Measurements from ENCODE around the gene AFF3. TPM values are rescaled to one million over a fixed set of nuclear protein-coding genes. Genes with fewer than 3 reads are reported as not detected.

Gene AFF3
- total and polyA plus RNA-seq, 2 experiments from 2014 or later: 7.3 to 7.8 TPM

- no peak for TF ChIP-seq CTCF (IDR thresholded peaks at IDR 0.05; ENCODE audit: poor library complexity)
- no peak for TF ChIP-seq EZH2 (IDR thresholded peaks at IDR 0.05; ENCODE audit: borderline replicate concordance)
- no peak for TF ChIP-seq EZH2phosphoT487 (IDR thresholded peaks at IDR 0.05; ENCODE audit: low read depth, severe bottlenecking, unreplicated experiment)
- Histone ChIP-seq H3K79me2 (no peaks in the 10 kb centered on the region), H2AFZ (no peak overlapping the region), H4K20me1 (ENCODE audit: insufficient read depth, poor library complexity, severe bottlenecking) (no peaks in the 10 kb centered on the region), H3K4me2 (no peak overlapping the region), H3K4me3 (no peak overlapping the region), H3K27ac (no peak overlapping the region), H3K36me3 (replicated peaks; ENCODE audit: insufficient read depth, low read depth) (no peaks in the 10 kb centered on the region), H3K4me1 (ENCODE audit: insufficient read depth) (peaks cover 3% of the 10 kb centered on the region), H3K27me3 (no peaks in the 10 kb centered on the region), H3K9me3 (ENCODE audit: low read depth) (no peaks in the 10 kb centered on the region), H3K9me2 (replicated peaks; ENCODE audit: insufficient read depth) (no peaks in the 10 kb centered on the region)
- no peak for DNase-seq (ENCODE audit: low spot score)
- 56% methylated on average over 4 of the region's 4 CpGs for WGBS (ENCODE audit: low lambda C conversion rate, missing lambda C conversion rate)
These were observed 503.6 kb downstream of the AFF3 start for GRCh38 chr2:99638791-99639190.

- Histone ChIP-seq H4K20me1 (ENCODE audit: insufficient read depth, poor library complexity, severe bottlenecking) (no peaks in the 10 kb centered on the region), H3K4me1 (ENCODE audit: insufficient read depth) (peaks cover 3% of the 10 kb centered on the region), H3K4me3 (no peak overlapping the region), H3K4me2 (no peak overlapping the region), H3K9me3 (ENCODE audit: low read depth) (no peaks in the 10 kb centered on the region), H3K27me3 (no peaks in the 10 kb centered on the region), H2AFZ (no peak overlapping the region), H3K9me2 (replicated peaks; ENCODE audit: insufficient read depth) (no peaks in the 10 kb centered on the region), H3K79me2 (no peaks in the 10 kb centered on the region), H3K27ac (no peak overlapping the region), H3K36me3 (replicated peaks; ENCODE audit: insufficient read depth, low read depth) (no peaks in the 10 kb centered on the region)
- 85% methylated on average over 7 of the region's 7 CpGs for WGBS (ENCODE audit: low lambda C conversion rate, missing lambda C conversion rate)
- DNase-seq (ENCODE audit: low spot score): no peak
- TF ChIP-seq EZH2 (IDR thresholded peaks at IDR 0.05; ENCODE audit: borderline replicate concordance) (no peak), CTCF (IDR thresholded peaks at IDR 0.05; ENCODE audit: poor library complexity) (no peak), EZH2phosphoT487 (IDR thresholded peaks at IDR 0.05; ENCODE audit: low read depth, severe bottlenecking, unreplicated experiment) (no peak)
These were observed 505.2 kb downstream of the AFF3 start for GRCh38 chr2:99637159-99637697.

GRCh38 chr2:99636144-99637034 lies 506.0 kb downstream of the AFF3 start:
- Histone ChIP-seq H3K9me2 (replicated peaks; ENCODE audit: insufficient read depth) (no peaks in the 10 kb centered on the region), H3K36me3 (replicated peaks; ENCODE audit: insufficient read depth, low read depth) (no peaks in the 10 kb centered on the region), H3K9me3 (ENCODE audit: low read depth) (no peaks in the 10 kb centered on the region), H3K4me3 (no peak overlapping the region), H3K27me3 (no peaks in the 10 kb centered on the region), H2AFZ (no peak overlapping the region), H3K27ac (no peak overlapping the region), H3K4me1 (ENCODE audit: insufficient read depth) (peaks cover 3% of the 10 kb centered on the region), H3K4me2 (no peak overlapping the region), H3K79me2 (no peaks in the 10 kb centered on the region), H4K20me1 (ENCODE audit: insufficient read depth, poor library complexity, severe bottlenecking) (no peaks in the 10 kb centered on the region)
- TF ChIP-seq EZH2 (IDR thresholded peaks at IDR 0.05; ENCODE audit: borderline replicate concordance): no peak
- no peak for TF ChIP-seq EZH2phosphoT487 (IDR thresholded peaks at IDR 0.05; ENCODE audit: low read depth, severe bottlenecking, unreplicated experiment)
- TF ChIP-seq CTCF (IDR thresholded peaks at IDR 0.05; ENCODE audit: poor library complexity): no peak
- DNase-seq (ENCODE audit: low spot score): no peak
- 75% methylated on average over 19 of the region's 19 CpGs for WGBS (ENCODE audit: low lambda C conversion rate, missing lambda C conversion rate)

Data from hepatocyte (in vitro differentiated cells).